Hepatocyte (in vitro differentiated cells): Measurements from ENCODE around the gene FST.

Source experiments
- EZH2 ChIP-seq: fragments of 200-600 bp; sonication (generic); IDR thresholded peaks from 2 replicates; pipeline ENCODE4 v1.6.1; 2016; ENCODE audit warnings: antibody characterized with exemption, mild to moderate bottlenecking, borderline replicate concordance
- EZH2phosphoT487 ChIP-seq: fragments of 200-600 bp; sonication (generic); IDR thresholded peaks from one replicate; pipeline ENCODE4 v1.6.1; 2018; ENCODE audit warnings: antibody characterized with exemption, mild to moderate bottlenecking, low read depth, moderate library complexity; ENCODE audit not compliant: unreplicated experiment, severe bottlenecking
- TF ChIP-seq, protein P1 (sequence below): fragments of 200-600 bp; sonication (generic); IDR thresholded peaks from 2 replicates; pipeline ENCODE4 v1.5.1; 2016; ENCODE audit warnings: antibody characterized with exemption, mild to moderate bottlenecking; ENCODE audit not compliant: poor library complexity

DNA sequence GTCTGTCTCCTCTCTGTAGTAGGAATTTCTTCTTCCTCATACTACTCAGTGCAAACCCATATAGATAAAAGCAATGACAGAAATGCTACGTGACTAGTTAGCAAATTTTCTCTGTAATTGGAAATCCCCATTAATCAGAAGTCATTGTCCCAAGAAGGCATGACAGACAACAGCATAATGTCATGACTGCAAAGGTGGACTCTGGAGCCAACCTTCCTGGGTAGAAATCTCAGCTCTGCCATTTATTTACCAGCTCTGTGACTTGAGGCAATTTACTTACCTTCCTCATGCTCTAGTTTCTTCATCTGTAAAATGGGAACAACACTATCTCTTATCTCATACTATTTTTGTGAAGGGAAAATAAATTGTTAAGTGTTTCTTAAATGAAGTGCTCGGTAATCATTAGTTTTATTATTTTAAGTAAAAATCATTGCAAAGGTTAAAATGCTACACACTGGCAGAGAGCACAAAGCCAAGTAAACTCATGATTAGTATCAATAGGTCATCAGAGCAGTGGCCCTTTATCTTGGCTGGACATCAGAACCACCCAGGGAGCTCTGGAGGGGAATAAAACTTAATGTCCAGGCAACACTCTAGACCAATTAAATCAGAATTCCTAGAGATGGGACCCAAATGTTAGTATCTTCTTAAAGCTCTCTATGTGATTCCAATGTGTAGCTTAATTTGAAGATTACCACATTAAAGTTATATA lies 43.8 kb upstream of the FST start:
- TF ChIP-seq, protein P1, sequence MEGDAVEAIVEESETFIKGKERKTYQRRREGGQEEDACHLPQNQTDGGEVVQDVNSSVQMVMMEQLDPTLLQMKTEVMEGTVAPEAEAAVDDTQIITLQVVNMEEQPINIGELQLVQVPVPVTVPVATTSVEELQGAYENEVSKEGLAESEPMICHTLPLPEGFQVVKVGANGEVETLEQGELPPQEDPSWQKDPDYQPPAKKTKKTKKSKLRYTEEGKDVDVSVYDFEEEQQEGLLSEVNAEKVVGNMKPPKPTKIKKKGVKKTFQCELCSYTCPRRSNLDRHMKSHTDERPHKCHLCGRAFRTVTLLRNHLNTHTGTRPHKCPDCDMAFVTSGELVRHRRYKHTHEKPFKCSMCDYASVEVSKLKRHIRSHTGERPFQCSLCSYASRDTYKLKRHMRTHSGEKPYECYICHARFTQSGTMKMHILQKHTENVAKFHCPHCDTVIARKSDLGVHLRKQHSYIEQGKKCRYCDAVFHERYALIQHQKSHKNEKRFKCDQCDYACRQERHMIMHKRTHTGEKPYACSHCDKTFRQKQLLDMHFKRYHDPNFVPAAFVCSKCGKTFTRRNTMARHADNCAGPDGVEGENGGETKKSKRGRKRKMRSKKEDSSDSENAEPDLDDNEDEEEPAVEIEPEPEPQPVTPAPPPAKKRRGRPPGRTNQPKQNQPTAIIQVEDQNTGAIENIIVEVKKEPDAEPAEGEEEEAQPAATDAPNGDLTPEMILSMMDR, result no peak
- TF ChIP-seq EZH2 (no peak), EZH2phosphoT487 (no peak)
